ENCODE data around the gene WNT2B. TPM values are rescaled to one million over a fixed set of nuclear protein-coding genes. Genes with fewer than 3 reads are reported as not detected.

WNT2B gene
- total and polyA plus RNA-seq, 9 of the 15 experiments (the other 6 are each of a cell fraction or from before 2014, with no cell fraction given), result 0.02 to 0.06 (median 0.04) TPM; not detected in 3

DNA sequence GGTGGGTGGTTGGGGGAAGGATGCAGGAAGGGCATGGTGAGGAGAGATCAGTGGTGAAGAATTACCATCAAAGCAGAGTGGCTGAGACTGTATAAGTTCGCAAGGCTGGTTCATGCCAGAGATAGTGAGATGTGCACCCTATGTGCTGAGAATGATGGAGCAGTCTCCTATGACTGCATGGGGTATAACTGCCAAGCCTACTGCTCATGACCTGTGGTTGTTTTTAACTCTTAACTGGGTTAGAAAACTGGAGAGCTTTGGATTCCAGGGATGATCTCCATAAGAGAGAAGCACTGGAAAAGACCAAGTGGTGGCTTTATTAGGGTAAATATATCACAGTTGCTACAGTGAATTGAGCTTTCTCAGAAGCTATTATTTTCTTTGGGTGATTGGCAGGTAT lies 16.2 kb downstream of the WNT2B start (continued):
- no peak for TF ChIP-seq ZNF121 (CRISPR knock-in tag; conservative IDR thresholded peaks at IDR 0.05)
- no peak for TF ChIP-seq TAF1 (IDR thresholded peaks at IDR 0.05; ENCODE audit: control insufficient read depth, extremely low read depth, insufficient read depth, low read length, severe bottlenecking)
- TF ChIP-seq ZNF668 (CRISPR knock-in tag; IDR thresholded peaks at IDR 0.05), result no peak
- TF ChIP-seq ETV6 (IDR thresholded peaks at IDR 0.05; ENCODE audit: borderline replicate concordance in 1 of 2, low read depth in 2 of 2, low read length in 1 of 2), result no peak
- TF ChIP-seq ETV6 (CRISPR knock-in tag; IDR thresholded peaks at IDR 0.05; ENCODE audit: borderline replicate concordance), result no peak
- TF ChIP-seq ZNF12 (CRISPR knock-in tag; IDR thresholded peaks at IDR 0.05), result no peak

- ATAC-seq (no peak), FAIRE-seq (no peak), DNase-seq (ENCODE audit: extremely low read depth in 1 of 4, low spot score in 3 of 4) (no peak)
- Histone ChIP-seq H3K36me3 (ENCODE audit: control insufficient read depth, insufficient read depth, low read length) (no peaks in the 10 kb centered on the region), H3K9ac (ENCODE audit: insufficient read depth in 1 of 2, low read depth in 2 of 2, low read length in 2 of 2) (no peak overlapping the region), H3K4me1 (replicated peaks in 1 of 2; ENCODE audit: control insufficient read depth in 2 of 2, insufficient read depth in 2 of 2, low read length in 2 of 2) (no peaks in the 10 kb centered on the region), H3K4me3 (no peak overlapping the region), H3K9me3 (replicated peaks; ENCODE audit: control insufficient read depth, insufficient read depth, low read depth, low read length) (no peaks in the 10 kb centered on the region), H3K79me2 (ENCODE audit: control insufficient read depth, insufficient read depth, low read length) (no peaks in the 10 kb centered on the region), H3K27me3 (ENCODE audit: control insufficient read depth in 2 of 2, insufficient read depth in 2 of 2, low read length in 2 of 2) (no peaks in the 10 kb centered on the region), H2AFZ (ENCODE audit: low read depth, low read length) (no peak overlapping the region), H3K27ac (ENCODE audit: extremely low read depth, low read depth, low read length) (no peak overlapping the region), H4K20me1 (replicated peaks; ENCODE audit: control insufficient read depth, insufficient read depth, low read length) (no peaks in the 10 kb centered on the region), H3K4me2 (ENCODE audit: insufficient read depth, low read length) (no peak overlapping the region), H3K9me1 (ENCODE audit: control insufficient read depth, insufficient read depth, low read length) (no peaks in the 10 kb centered on the region)
- in situ Hi-C loops (cut with MboI) (no loop called here), intact Hi-C loops (cut with micrococcal nuclease) (no loop called here)
- ChIA-PET CTCF (ENCODE audit: low intra/inter-chr PET ratio) (no interaction called here), POLR2A (interaction anchor here (0.6 to 1.4 kb wide), 7 partner anchors 12 to 198 kb away, joined by 3 to 4 read pairs (median 3); no protein-coding TSS in a partner anchor)
- no TSS peak for BruUV-seq (replicated peaks)
- WGBS (ENCODE audit: insufficient coverage, low coverage, missing lambda C conversion rate), result 33% methylated on average over 4 of the region's 4 CpGs
- TF ChIP-seq, protein P1, sequence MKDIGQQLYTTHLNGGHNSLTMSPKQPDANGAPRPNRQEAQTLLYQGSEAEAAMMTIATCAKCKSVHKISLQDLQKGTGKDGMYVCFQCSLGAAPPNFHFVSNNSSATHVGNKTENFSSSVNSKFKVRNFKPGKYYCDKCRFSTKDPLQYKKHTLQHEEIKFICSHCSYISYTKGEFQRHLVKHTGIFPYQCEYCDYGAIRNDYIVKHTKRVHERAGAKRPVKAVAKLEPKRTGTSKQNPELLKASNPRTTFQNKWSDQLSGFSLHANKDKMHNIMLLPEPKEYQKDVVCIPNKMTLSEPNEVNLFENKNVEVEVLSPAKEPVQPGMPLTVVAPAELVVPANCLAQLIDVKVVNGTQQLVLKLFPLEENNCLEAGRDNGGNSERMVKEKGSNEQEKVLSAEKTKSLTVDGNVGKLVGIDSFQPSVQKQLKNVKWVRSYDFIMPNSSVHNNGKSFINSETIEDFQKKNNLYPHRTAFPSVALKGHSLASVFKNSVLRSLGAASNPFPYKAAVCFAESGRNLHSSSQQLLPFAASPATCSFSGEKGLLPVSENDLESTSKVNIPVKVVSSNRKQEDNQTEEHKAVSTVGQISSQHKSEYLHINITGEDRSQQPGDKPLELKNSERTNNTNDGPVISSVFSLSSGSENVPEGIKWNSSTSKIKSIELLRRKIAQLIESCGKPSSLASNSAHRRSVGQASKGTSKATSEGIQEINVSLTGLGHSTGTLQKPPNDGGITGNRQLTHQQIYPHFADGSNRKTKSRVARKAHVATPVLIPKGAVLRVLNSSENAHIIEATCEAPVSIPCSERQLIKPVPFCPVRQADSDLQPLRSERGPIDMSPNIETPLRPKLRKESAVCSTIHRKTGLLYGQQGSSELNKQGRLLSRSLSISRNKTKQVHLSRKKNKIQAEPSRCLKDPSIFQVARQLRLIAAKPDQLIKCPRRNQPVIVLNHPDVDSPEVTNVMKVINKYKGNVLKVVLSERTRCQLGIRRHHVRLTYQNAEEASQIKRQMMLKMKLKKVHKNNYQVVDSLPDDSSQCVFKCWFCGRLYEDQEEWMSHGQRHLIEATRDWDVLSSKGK (CRISPR knock-in tag; IDR thresholded peaks at IDR 0.05), result no peak
- TF ChIP-seq TOE1 (IDR thresholded peaks at IDR 0.05; ENCODE audit: borderline replicate concordance), result no peak
- no peak for TF ChIP-seq TOE1 (CRISPR knock-in tag; IDR thresholded peaks at IDR 0.05; ENCODE audit: borderline replicate concordance, low read depth)
- no peak for TF ChIP-seq TCF7L2 (IDR thresholded peaks at IDR 0.05; ENCODE audit: low read depth, low read length)
- no peak for TF ChIP-seq OTX1 (CRISPR knock-in tag; IDR thresholded peaks at IDR 0.05)
- TF ChIP-seq ZNF431 (CRISPR knock-in tag; IDR thresholded peaks at IDR 0.05), result no peak
- TF ChIP-seq BCL6 (CRISPR knock-in tag; IDR thresholded peaks at IDR 0.05), result no peak
- no peak for TF ChIP-seq ASH1L (IDR thresholded peaks at IDR 0.05; ENCODE audit: borderline replicate concordance, low read depth, partially characterized antibody)
- no peak for TF ChIP-seq E2F8 (IDR thresholded peaks at IDR 0.05; ENCODE audit: low read depth, partially characterized antibody)
Measured at GRCh38 chr1:112527266-112528010, 18.7 kb downstream of the WNT2B start.

All from K562 (cell line).